ENCODE results near the gene HCRTR1. TPM values are rescaled to one million over a fixed set of nuclear protein-coding genes. Genes with fewer than 3 reads are reported as not detected.

The HCRTR1 gene
- total and polyA plus RNA-seq, 10 donors = 0.06 TPM; not detected in 9

- Histone ChIP-seq H3K27me3 (replicated peaks in 1 of 7) (no peaks in the 10 kb centered on the region), H3K9me3 (no peaks in the 10 kb centered on the region), H3K4me1 (peaks cover 20 to 60% (median 40%) of the 10 kb centered on the region in 6 donors), H3K4me3 (no peak overlapping the region), H3K36me3 (peaks cover 0 to 5% (median 0%) of the 10 kb centered on the region in 6 donors), H3K27ac (no peak overlapping the region)
- WGBS, 5 donors = 94 to 98% (median 98%) methylated on average over 4 of the region's 4 CpGs
- DNase-seq = no peak
- intact Hi-C loops (cut with DNase I; ENCODE audit: low total_unique reads) = no loop called here
- TF ChIP-seq POLR2AphosphoS5 (IDR thresholded peaks at IDR 0.05) = no peak
- no peak for TF ChIP-seq CTCF (IDR thresholded peaks at IDR 0.05 in 8 of 11, conservative IDR thresholded peaks at IDR 0.05 in 3 of 11)
- no peak for TF ChIP-seq POLR2A (IDR thresholded peaks at IDR 0.05)
Observed at GRCh38 chr1:31646259-31646960, 28.9 kb downstream of the HCRTR1 start.

GRCh38 chr1:31647106-31647505 is 29.6 kb downstream of the HCRTR1 start:
- Histone ChIP-seq H3K4me3 (no peak overlapping the region), H3K27ac (no peak overlapping the region), H3K27me3 (replicated peaks in 1 of 7) (no peaks in the 10 kb centered on the region), H3K9me3 (no peaks in the 10 kb centered on the region), H3K36me3 (peaks cover 0 to 4% (median 0%) of the 10 kb centered on the region in 6 donors), H3K4me1 (peaks cover 18 to 53% (median 34%) of the 10 kb centered on the region in 6 donors)
- WGBS, 5 donors = 76 to 89% (median 84%) methylated on average over 2 of the region's 2 CpGs
- TF ChIP-seq CTCF (IDR thresholded peaks at IDR 0.05 in 8 of 11, conservative IDR thresholded peaks at IDR 0.05 in 3 of 11) (no peak), POLR2A (IDR thresholded peaks at IDR 0.05) (no peak), POLR2AphosphoS5 (IDR thresholded peaks at IDR 0.05) (no peak)
- intact Hi-C loops (cut with DNase I; ENCODE audit: low total_unique reads) = no loop called here
- DNase-seq = no peak

GRCh38 chr1:31648190-31648589 is 30.7 kb downstream of the HCRTR1 start:
- intact Hi-C loops (cut with DNase I; ENCODE audit: low total_unique reads) = no loop called here
- 60 to 95% (median 83%) methylated on average over 2 of the region's 2 CpGs for WGBS, 5 donors
- no peak for DNase-seq
- Histone ChIP-seq H3K36me3 (no peaks in the 10 kb centered on the region), H3K4me1 (peaks cover 15 to 42% (median 24%) of the 10 kb centered on the region in 6 donors), H3K27ac (peak overlapping the region in 1 of 8 donors; percentile 9), H3K4me3 (no peak overlapping the region), H3K27me3 (replicated peaks in 1 of 7) (no peaks in the 10 kb centered on the region), H3K9me3 (no peaks in the 10 kb centered on the region)
- TF ChIP-seq POLR2A (IDR thresholded peaks at IDR 0.05) (no peak), CTCF (IDR thresholded peaks at IDR 0.05 in 8 of 11, conservative IDR thresholded peaks at IDR 0.05 in 3 of 11) (no peak), POLR2AphosphoS5 (IDR thresholded peaks at IDR 0.05) (no peak)

- Histone ChIP-seq H3K27me3 (replicated peaks in 1 of 7) (no peaks in the 10 kb centered on the region), H3K4me1 (peaks cover 9 to 36% (median 17%) of the 10 kb centered on the region in 6 donors), H3K9me3 (no peaks in the 10 kb centered on the region), H3K4me3 (no peak overlapping the region), H3K36me3 (no peaks in the 10 kb centered on the region), H3K27ac (peak overlapping the region in 1 of 8 donors; percentile 9)
- intact Hi-C loops (cut with DNase I; ENCODE audit: low total_unique reads) = no loop called here
- DNase-seq = no peak
- TF ChIP-seq POLR2A (IDR thresholded peaks at IDR 0.05) (no peak), CTCF (IDR thresholded peaks at IDR 0.05 in 8 of 11, conservative IDR thresholded peaks at IDR 0.05 in 3 of 11) (no peak), POLR2AphosphoS5 (IDR thresholded peaks at IDR 0.05) (no peak)
- WGBS, 5 donors = 73 to 83% (median 76%) methylated on average over 9 of the region's 9 CpGs
Observed at GRCh38 chr1:31648641-31649357, 31.3 kb downstream of the HCRTR1 start.

Measured in spleen (tissue), 11 donors.